Right atrium auricular region (tissue), 2 donors: ENCODE results near the gene CLDN19. TPM values are rescaled to one million over a fixed set of nuclear protein-coding genes. Genes with fewer than 3 reads are reported as not detected.

Experiments
- DNase-seq: peaks from one replicate; pipeline ENCODE4 v3.0.0-alpha.2; 2019; ENCODE audit warnings: low spot score
- H3K27ac ChIP-seq, 2 donors: fragments of 200-600 bp; sonication (generic); 1 replicate in 1 of 2; 2 replicates in 1 of 2; pipeline ENCODE4 v1.5.1; 2016 to 2019
- H3K27me3 ChIP-seq, 2 donors: fragments of 200-600 bp; sonication (generic); one replicate each; pipeline versions ENCODE4 v1.5.1 to v1.6.0; 2017 to 2019
- H3K36me3 ChIP-seq: fragments of 200-600 bp; sonication (generic); one replicate; pipeline ENCODE4 v1.5.1; 2016
- H3K4me1 ChIP-seq, 2 donors: fragments of 200-600 bp; sonication (generic); one replicate each; pipeline versions ENCODE4 v1.5.1 to v1.6.0; 2017 to 2019
- H3K4me3 ChIP-seq, 2 donors: fragments of 200-600 bp; sonication (generic); 1 replicate in 1 of 2; 2 replicates in 1 of 2; pipeline ENCODE4 v1.5.1; 2017 to 2019; ENCODE audit warnings: mild to moderate bottlenecking in 1 of 2, moderate library complexity in 1 of 2
- H3K9me3 ChIP-seq, 2 donors: fragments of 200-600 bp; sonication (generic); one replicate each; pipeline ENCODE4 v1.5.1; 2019
- total RNA-seq, 2 donors: library from RNA; depleted of rRNA; stranded (reverse); fragments of >200 nt; gene quantifications; one replicate each; pipeline ENCODE4 v1.1.0, GENCODE V29; 2016
- TF ChIP-seq, protein P1 (sequence below), 2 donors: fragments of 200-600 bp; sonication (generic); IDR thresholded peaks; one replicate each; pipeline ENCODE4 v1.5.1; 2019; ENCODE audit warnings: antibody characterized with exemption in 2 of 2

CLDN19 gene
- total RNA-seq, 2 donors from 2014 or later, result 0.28 TPM; not detected in 1

DNA sequence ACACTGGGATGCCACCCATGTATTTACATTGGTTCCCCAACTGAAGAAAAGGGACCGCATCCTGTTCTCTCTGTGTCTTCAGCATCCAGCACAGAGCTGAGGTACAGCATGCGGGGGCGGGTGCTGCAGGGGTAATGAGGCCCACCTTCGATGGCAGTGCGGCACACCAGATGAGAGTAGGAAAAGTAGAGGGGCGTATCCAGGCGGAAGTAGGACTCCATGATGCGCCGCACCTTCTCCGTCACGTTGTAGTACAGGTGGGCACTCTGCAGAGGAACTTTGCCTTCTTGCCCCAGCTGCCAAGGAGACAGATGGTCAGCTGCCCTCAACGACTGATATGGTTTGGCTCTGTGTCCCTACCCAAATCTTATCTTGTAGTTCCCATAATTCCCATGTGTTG, 10.0 kb upstream of the CLDN19 start:
- H3K4me1 ChIP-seq, result no peaks in the 10 kb centered on the region
- DNase-seq, result no peak
- no peaks in the 10 kb centered on the region for H3K9me3 ChIP-seq
- TF ChIP-seq, protein P1, sequence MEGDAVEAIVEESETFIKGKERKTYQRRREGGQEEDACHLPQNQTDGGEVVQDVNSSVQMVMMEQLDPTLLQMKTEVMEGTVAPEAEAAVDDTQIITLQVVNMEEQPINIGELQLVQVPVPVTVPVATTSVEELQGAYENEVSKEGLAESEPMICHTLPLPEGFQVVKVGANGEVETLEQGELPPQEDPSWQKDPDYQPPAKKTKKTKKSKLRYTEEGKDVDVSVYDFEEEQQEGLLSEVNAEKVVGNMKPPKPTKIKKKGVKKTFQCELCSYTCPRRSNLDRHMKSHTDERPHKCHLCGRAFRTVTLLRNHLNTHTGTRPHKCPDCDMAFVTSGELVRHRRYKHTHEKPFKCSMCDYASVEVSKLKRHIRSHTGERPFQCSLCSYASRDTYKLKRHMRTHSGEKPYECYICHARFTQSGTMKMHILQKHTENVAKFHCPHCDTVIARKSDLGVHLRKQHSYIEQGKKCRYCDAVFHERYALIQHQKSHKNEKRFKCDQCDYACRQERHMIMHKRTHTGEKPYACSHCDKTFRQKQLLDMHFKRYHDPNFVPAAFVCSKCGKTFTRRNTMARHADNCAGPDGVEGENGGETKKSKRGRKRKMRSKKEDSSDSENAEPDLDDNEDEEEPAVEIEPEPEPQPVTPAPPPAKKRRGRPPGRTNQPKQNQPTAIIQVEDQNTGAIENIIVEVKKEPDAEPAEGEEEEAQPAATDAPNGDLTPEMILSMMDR (IDR thresholded peaks at IDR 0.05), result no peak
- H3K36me3 ChIP-seq, result peaks cover 63% of the 10 kb centered on the region
- no peak overlapping the region for H3K4me3 ChIP-seq
- H3K27ac ChIP-seq, result no peak overlapping the region
- no peaks in the 10 kb centered on the region for H3K27me3 ChIP-seq

DNA sequence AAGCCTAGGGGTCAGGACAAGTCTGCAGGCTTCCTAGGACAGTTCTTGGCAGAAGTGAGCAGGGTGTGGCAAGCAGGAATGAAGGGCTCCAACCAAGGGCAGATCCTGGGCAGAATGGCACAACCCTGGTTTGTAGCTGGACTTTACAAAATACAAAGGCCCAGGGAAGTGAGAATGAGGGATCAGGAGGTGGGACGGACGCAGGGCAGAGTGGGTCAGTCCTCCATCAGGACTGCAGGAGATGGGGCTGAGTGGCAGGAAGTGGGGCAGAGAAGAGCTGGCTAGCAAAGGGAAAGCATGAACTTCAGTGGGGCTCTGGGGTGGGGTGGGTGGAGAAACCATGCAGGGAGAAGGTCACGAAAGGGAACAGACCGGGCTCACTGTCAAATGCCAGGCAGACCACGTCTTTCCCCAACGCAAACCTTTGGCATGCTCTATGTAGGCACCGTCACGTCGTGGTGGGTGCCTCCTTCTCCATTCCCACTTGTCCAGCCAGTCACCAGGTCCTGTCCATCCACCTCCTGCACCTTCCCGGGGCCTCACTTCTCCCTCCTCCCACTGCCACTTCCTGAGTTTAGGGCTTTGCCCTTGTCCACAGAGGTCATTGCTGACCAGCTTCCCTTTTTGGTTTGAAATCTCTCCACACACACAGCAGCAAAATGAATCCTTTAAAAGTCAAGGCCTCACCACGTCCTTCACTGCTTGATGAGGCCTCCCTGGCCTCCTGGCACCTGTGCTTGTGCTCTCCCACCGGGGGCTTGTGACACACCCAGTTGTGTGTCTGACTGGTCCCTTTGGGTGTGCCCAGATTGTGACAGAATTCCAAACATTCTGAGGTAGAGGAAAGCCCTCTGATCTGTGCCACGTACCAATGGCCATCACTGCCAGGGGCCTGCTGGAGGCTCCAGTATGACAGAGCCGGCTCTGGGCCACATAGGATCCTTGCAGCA, 8.7 kb upstream of the CLDN19 start:
- Histone ChIP-seq H3K4me1 (no peaks in the 10 kb centered on the region), H3K36me3 (peaks cover 50% of the 10 kb centered on the region), H3K4me3 (no peak overlapping the region), H3K9me3 (no peaks in the 10 kb centered on the region), H3K27ac (no peak overlapping the region), H3K27me3 (no peaks in the 10 kb centered on the region)
- TF ChIP-seq, protein P1 (IDR thresholded peaks at IDR 0.05), result no peak
- DNase-seq, result no peak

DNA sequence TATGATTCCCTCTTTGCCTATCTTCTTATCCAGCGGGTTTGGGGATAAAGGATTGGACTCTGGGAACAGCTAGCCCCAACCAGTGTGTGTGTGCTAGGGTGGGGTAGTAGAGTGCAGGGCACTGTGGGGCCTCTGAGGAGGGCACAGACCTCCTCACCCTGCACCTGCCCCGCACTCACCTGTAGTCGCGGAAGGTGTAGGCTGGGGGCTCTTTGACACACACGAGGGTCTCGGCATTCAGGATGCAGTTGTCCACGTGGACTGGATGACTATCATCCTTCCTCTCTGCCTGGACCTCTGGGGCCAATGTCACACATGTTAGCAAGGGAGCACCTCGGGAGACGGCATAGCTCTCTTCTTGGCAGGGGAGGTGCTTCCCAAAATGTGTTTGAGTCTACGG, 8.0 kb upstream of the CLDN19 start:
- TF ChIP-seq, protein P1 (IDR thresholded peaks at IDR 0.05), result no peak

DNA sequence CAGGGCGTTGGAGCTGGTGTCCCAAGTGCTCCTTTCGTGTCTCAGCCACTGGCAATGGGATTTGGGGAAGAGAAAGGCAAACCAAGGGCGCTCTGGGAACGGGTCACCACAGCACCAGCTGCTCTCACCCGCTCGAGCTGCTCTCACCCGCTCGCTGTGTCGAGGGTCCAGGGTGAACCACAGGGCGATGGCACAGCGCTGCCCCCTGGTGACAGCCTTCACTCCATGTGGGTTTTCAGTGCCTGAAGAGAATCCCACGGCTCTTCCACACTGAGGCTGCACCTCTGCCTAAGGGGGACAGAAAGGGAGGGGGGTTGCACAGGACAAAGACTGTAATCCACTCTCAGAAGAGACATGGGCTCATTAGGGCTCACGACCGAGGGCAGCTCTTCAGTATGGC, 7.1 kb upstream of the CLDN19 start:
- Histone ChIP-seq H3K4me1 (no peaks in the 10 kb centered on the region), H3K36me3 (peaks cover 34% of the 10 kb centered on the region), H3K27me3 (no peaks in the 10 kb centered on the region), H3K9me3 (no peaks in the 10 kb centered on the region), H3K4me3 (no peak overlapping the region), H3K27ac (no peak overlapping the region)
- DNase-seq, result no peak
- TF ChIP-seq, protein P1 (IDR thresholded peaks at IDR 0.05), result peak; percentile 53 to 70

More for the DNA sequence above, 8.0 kb upstream of the CLDN19 start:
- no peak for DNase-seq
- Histone ChIP-seq H3K36me3 (peaks cover 43% of the 10 kb centered on the region), H3K27ac (no peak overlapping the region), H3K27me3 (no peaks in the 10 kb centered on the region), H3K4me3 (no peak overlapping the region), H3K4me1 (no peaks in the 10 kb centered on the region), H3K9me3 (no peaks in the 10 kb centered on the region)

DNA sequence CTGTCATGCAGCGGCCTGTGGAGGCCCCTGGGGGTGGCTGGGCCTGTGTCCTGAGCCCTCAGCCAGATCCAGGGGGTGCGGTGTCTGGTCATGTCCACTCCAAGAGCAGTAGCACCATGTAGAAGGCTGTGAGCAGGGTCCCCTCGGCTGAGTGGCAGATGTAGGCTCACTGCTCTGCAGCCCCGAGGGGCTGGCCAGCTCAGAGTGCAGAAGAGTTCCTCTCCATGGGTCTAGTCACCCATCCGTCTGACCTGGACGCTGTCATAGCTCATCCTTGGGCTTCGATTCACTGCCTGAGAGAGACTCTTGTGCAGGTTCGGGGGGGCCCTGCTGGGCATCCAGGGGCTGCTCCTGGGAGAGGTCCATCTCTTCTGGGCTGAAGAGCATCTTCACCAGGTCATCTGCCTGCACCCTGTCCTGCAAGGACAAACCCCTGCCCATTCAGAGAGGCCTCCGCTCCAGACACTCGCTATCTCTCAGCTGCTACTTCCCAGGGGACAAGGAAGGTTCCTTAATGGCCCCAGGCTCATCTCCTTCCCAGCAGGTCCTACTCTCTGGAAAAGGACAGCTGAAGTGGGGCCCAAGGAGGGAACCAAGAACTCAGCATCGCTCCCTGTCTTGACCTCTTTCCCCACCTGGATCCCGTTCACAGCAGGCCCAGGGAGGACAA, 6.5 kb upstream of the CLDN19 start:
- TF ChIP-seq, protein P1 (IDR thresholded peaks at IDR 0.05), result no peak
- no peaks in the 10 kb centered on the region for H3K9me3 ChIP-seq
- no peak overlapping the region for H3K4me3 ChIP-seq
- peaks cover 29% of the 10 kb centered on the region for H3K36me3 ChIP-seq
- H3K27ac ChIP-seq, result no peak overlapping the region
- DNase-seq, result no peak
- no peaks in the 10 kb centered on the region for H3K4me1 ChIP-seq
- H3K27me3 ChIP-seq, result no peaks in the 10 kb centered on the region
